PFSK-1 (cell line): Measurements from ENCODE around the gene RPLP2.

Experiments used
- FOXP2 ChIP-seq: optimal IDR thresholded peaks from 2 replicates; pipeline ENCODE3; 2011; ENCODE audit warnings: borderline replicate concordance, control low read depth, inconsistent platforms; ENCODE audit not compliant: insufficient read depth; ENCODE audit errors: extremely low read length, extremely low read depth
- POLR2AphosphoS5 ChIP-seq: IDR thresholded peaks from 2 replicates; pipeline ENCODE4 v1.6.1; 2012; ENCODE audit warnings: low read depth, mild to moderate bottlenecking, control low read depth, low read length, moderate library complexity
- REST ChIP-seq, 2 experiments: IDR thresholded peaks; 2 replicates each; pipeline versions ENCODE4 v1.6.1 to v1.8.0; 2011 to 2012; ENCODE audit warnings: low read depth in 2 of 2, low read length in 2 of 2, control low read depth in 1 of 2, inconsistent platforms in 1 of 2, mild to moderate bottlenecking in 1 of 2, moderate library complexity in 1 of 2; ENCODE audit not compliant: insufficient read depth in 1 of 2
- SIN3A ChIP-seq: IDR thresholded peaks from 2 replicates; pipeline ENCODE4 v1.6.1; 2012; ENCODE audit warnings: mild to moderate bottlenecking, low read length, moderate library complexity, borderline replicate concordance; ENCODE audit not compliant: insufficient read depth
- TAF1 ChIP-seq: IDR thresholded peaks from 2 replicates; pipeline ENCODE4 v1.6.1; 2012; ENCODE audit warnings: low read length, control low read depth, borderline replicate concordance; ENCODE audit not compliant: insufficient read depth

Gene RPLP2

GRCh38 chr11:779955-780532, 29.7 kb upstream of the RPLP2 start:
- TF ChIP-seq REST (IDR thresholded peaks at IDR 0.05; ENCODE audit: insufficient read depth in 1 of 2, low read depth in 2 of 2, low read length in 2 of 2) (no peak), TAF1 (no peak), SIN3A (no peak), POLR2AphosphoS5 (no peak), FOXP2 (no peak)

- TF ChIP-seq FOXP2 (no peak), REST (IDR thresholded peaks at IDR 0.05; ENCODE audit: insufficient read depth in 1 of 2, low read depth in 2 of 2, low read length in 2 of 2) (no peak), SIN3A (no peak), POLR2AphosphoS5 (peak; percentile 9; the same call in 1 of the 2 replicates), TAF1 (no peak)
These were observed 27.2 kb upstream of the RPLP2 start for GRCh38 chr11:782264-783174.

- TF ChIP-seq POLR2AphosphoS5 (no peak), SIN3A (no peak), REST (IDR thresholded peaks at IDR 0.05; ENCODE audit: insufficient read depth in 1 of 2, low read depth in 2 of 2, low read length in 2 of 2) (no peak), TAF1 (no peak), FOXP2 (no peak)
These were observed 26.2 kb upstream of the RPLP2 start for GRCh38 chr11:783581-784015.

GRCh38 chr11:786235-787083, 23.3 kb upstream of the RPLP2 start:
- TF ChIP-seq SIN3A (no peak), TAF1 (no peak)

- TF ChIP-seq FOXP2 (no peak), REST (IDR thresholded peaks at IDR 0.05; ENCODE audit: insufficient read depth in 1 of 2, low read depth in 2 of 2, low read length in 2 of 2) (no peak), POLR2AphosphoS5 (no peak), SIN3A (no peak), TAF1 (no peak)
These were observed 22.6 kb upstream of the RPLP2 start for GRCh38 chr11:787084-787675.
